IPS-20b (cell line): Measurements from ENCODE around the gene MEDAG.

Experiments
- H3K27ac ChIP-seq: one replicate; pipeline ENCODE4 v1.5.1; 2013; ENCODE audit warnings: low read length
- H3K27me3 ChIP-seq: 2 replicates; pipeline ENCODE4 v1.6.1; 2013; ENCODE audit warnings: mild to moderate bottlenecking, low read length, inconsistent platforms; ENCODE audit not compliant: insufficient read depth
- H3K36me3 ChIP-seq: 2 replicates; pipeline ENCODE4 v1.6.1; 2013; ENCODE audit warnings: low read depth, mild to moderate bottlenecking, inconsistent platforms, low read length, moderate library complexity; ENCODE audit not compliant: insufficient read depth
- H3K4me1 ChIP-seq: 2 replicates; pipeline ENCODE4 v1.6.1; 2013; ENCODE audit warnings: mild to moderate bottlenecking, control low read depth, inconsistent platforms, low read length, moderate library complexity; ENCODE audit not compliant: insufficient read depth
- H3K4me3 ChIP-seq: 2 replicates; pipeline ENCODE4 v1.5.1; 2013; ENCODE audit warnings: mild to moderate bottlenecking, low read length, inconsistent platforms
- H3K9ac ChIP-seq: 2 replicates; pipeline ENCODE4 v1.6.1; 2013; ENCODE audit warnings: low read depth, mild to moderate bottlenecking, inconsistent platforms, low read length, moderate library complexity
- H3K9me3 ChIP-seq: 2 replicates; pipeline ENCODE4 v1.6.1; 2013; ENCODE audit warnings: mild to moderate bottlenecking, low read depth, low read length, inconsistent platforms; ENCODE audit not compliant: insufficient read depth

MEDAG gene

DNA sequence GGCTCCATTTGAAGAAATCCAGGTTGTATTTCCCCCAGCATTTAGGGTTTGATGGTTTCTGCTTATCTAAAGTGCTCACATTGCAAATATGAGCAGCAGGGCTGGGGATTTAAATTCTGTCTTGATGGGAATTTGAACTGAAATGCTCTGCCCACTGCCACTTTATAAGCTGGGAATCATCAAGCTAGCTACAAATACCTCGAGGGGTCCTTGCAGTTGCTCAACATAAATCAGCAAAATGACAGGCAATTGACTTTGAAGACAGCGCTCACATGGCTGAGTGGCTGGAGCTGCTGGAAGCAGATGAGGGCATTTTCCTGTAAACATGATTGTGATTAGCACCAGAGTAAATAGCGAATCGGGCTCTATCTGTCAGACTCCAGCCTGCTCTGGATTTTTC is 39.4 kb upstream of the MEDAG start:
- Histone ChIP-seq H3K27ac (no peak overlapping the region), H3K4me3 (no peak overlapping the region), H3K9me3 (no peaks in the 10 kb centered on the region), H3K27me3 (peaks cover 14% of the 10 kb centered on the region), H3K4me1 (peaks cover 40% of the 10 kb centered on the region), H3K9ac (no peak overlapping the region), H3K36me3 (no peaks in the 10 kb centered on the region)

- peaks cover 44% of the 10 kb centered on the region for H3K4me1 ChIP-seq
- H3K27ac ChIP-seq: no peak overlapping the region
These were observed 38.9 kb upstream of the MEDAG start for GRCh38 chr13:30867089-30867669.

GRCh38 chr13:30868799-30869470 is 37.1 kb upstream of the MEDAG start:
- Histone ChIP-seq H3K9me3 (no peaks in the 10 kb centered on the region), H3K9ac (no peak overlapping the region), H3K4me3 (no peak overlapping the region), H3K27ac (no peak overlapping the region), H3K27me3 (no peaks in the 10 kb centered on the region), H3K4me1 (peaks cover 49% of the 10 kb centered on the region), H3K36me3 (no peaks in the 10 kb centered on the region)

More at GRCh38 chr13:30867089-30867669, 38.9 kb upstream of the MEDAG start:
- peaks cover 10% of the 10 kb centered on the region for H3K27me3 ChIP-seq
- no peaks in the 10 kb centered on the region for H3K9me3 ChIP-seq
- no peak overlapping the region for H3K9ac ChIP-seq
- H3K4me3 ChIP-seq: no peak overlapping the region
- no peaks in the 10 kb centered on the region for H3K36me3 ChIP-seq

DNA sequence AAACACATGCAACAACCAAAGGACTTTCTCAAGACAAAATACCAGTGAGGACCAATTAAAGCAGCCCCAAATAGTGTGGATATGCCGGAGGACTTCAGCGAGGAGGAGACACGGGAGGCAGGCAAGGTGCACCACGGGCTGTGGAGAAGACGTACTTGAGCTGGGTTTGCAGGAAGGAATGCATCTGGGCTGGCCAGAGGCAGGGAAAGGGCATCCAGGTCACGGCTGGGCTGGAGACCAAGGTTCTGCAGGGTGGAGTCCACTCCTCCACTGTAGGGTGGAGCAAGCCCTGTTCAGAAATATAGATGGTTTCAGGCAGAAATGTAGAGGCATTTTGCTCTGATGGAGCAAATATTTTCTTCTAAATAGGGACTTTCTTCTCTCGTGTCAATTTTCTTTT is 36.6 kb upstream of the MEDAG start:
- Histone ChIP-seq H3K9me3 (no peaks in the 10 kb centered on the region), H3K27me3 (no peaks in the 10 kb centered on the region), H3K4me1 (peaks cover 47% of the 10 kb centered on the region), H3K9ac (no peak overlapping the region), H3K27ac (no peak overlapping the region), H3K4me3 (no peak overlapping the region), H3K36me3 (no peaks in the 10 kb centered on the region)

GRCh38 chr13:30870049-30870884 is 35.8 kb upstream of the MEDAG start:
- Histone ChIP-seq H3K36me3 (no peaks in the 10 kb centered on the region), H3K4me3 (no peak overlapping the region), H3K9me3 (no peaks in the 10 kb centered on the region), H3K4me1 (peaks cover 40% of the 10 kb centered on the region), H3K27me3 (no peaks in the 10 kb centered on the region), H3K9ac (no peak overlapping the region), H3K27ac (no peak overlapping the region)

- Histone ChIP-seq H3K4me3 (no peak overlapping the region), H3K4me1 (peaks cover 32% of the 10 kb centered on the region), H3K36me3 (no peaks in the 10 kb centered on the region), H3K9ac (no peak overlapping the region), H3K27me3 (no peaks in the 10 kb centered on the region), H3K9me3 (no peaks in the 10 kb centered on the region), H3K27ac (no peak overlapping the region)
These were observed 35.0 kb upstream of the MEDAG start for GRCh38 chr13:30870916-30871587.

DNA sequence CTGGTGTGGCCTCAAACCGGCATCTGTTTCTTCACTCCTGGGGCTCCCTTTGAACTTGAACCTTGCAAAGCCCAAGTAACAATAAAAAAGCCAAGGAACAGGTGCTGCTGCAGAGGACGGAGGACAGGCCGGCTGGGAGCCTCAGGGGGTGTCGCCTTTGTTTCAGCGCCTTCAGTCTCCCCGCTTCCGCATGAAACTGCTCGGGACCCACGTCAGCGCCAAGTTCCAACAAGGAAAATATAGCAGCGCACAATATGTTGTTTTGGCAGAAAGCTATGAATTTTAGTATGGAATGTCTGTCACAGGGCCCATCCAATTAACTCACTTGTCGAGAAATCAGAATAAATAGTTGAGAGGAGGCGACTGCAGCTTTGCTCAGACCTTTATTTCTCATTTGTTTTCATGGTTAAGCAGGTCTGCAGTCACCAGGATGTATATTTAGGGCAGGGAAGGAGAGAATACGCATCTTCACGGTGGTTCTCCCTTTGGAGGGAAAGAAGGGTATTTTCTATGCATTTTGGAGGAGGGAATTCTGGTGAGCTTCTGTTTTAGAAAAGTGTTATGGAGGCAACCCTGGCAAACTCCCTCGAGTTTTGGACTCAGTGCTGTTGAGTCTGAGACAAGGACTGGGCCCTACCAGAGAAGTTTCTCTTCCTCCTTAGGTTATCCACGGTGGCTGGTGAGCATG is 34.3 kb upstream of the MEDAG start:
- Histone ChIP-seq H3K9ac (peak overlapping the region; percentile 20; the same call in 1 of the 2 replicates), H3K9me3 (no peaks in the 10 kb centered on the region), H3K27me3 (no peaks in the 10 kb centered on the region), H3K4me3 (no peak overlapping the region), H3K27ac (no peak overlapping the region), H3K4me1 (peaks cover 30% of the 10 kb centered on the region), H3K36me3 (no peaks in the 10 kb centered on the region)

- peak overlapping the region; percentile 57; the same call in 1 of the 2 replicates for H3K9ac ChIP-seq
- H3K27ac ChIP-seq: no peak overlapping the region
- no peaks in the 10 kb centered on the region for H3K36me3 ChIP-seq
- H3K27me3 ChIP-seq: no peaks in the 10 kb centered on the region
- H3K4me1 ChIP-seq: peaks cover 30% of the 10 kb centered on the region
- H3K4me3 ChIP-seq: no peak overlapping the region; the same call in 1 of the 2 replicates
- no peaks in the 10 kb centered on the region for H3K9me3 ChIP-seq
These were observed 33.8 kb upstream of the MEDAG start for GRCh38 chr13:30872276-30872594.

GRCh38 chr13:30872685-30873461 is 33.2 kb upstream of the MEDAG start:
- H3K9me3 ChIP-seq: no peaks in the 10 kb centered on the region
- H3K4me3 ChIP-seq: no peak overlapping the region; the same call in 1 of the 2 replicates
- no peaks in the 10 kb centered on the region for H3K27me3 ChIP-seq
- H3K27ac ChIP-seq: peak overlapping the region; percentile 16
- no peaks in the 10 kb centered on the region for H3K36me3 ChIP-seq
- H3K9ac ChIP-seq: peak overlapping the region; percentile 57; the same call in 1 of the 2 replicates
- peaks cover 30% of the 10 kb centered on the region for H3K4me1 ChIP-seq

GRCh38 chr13:30873499-30873898 is 32.6 kb upstream of the MEDAG start:
- H3K9ac ChIP-seq: peak overlapping the region; percentile 2; the same call in 1 of the 2 replicates
- H3K9me3 ChIP-seq: no peaks in the 10 kb centered on the region
- H3K36me3 ChIP-seq: no peaks in the 10 kb centered on the region
- H3K27me3 ChIP-seq: no peaks in the 10 kb centered on the region
- H3K4me3 ChIP-seq: no peak overlapping the region
- H3K27ac ChIP-seq: peak overlapping the region; percentile 16
- H3K4me1 ChIP-seq: peaks cover 30% of the 10 kb centered on the region
